NCI-H748 treated with DMSO at 0.1 percent for 48 hours (cell line): Measurements from ENCODE around the gene EPAS1.

Experiments used
- DNase-seq: peaks from one replicate; lab custom pipeline; 2025; lab: John Stamatoyannopoulos, UW

Gene EPAS1

GRCh38 chr2:46273919-46274318 is 23.3 kb upstream of the EPAS1 start:
- DNase-seq: no peak

GRCh38 chr2:46274586-46274985 is 22.6 kb upstream of the EPAS1 start:
- DNase-seq: no peak

DNA sequence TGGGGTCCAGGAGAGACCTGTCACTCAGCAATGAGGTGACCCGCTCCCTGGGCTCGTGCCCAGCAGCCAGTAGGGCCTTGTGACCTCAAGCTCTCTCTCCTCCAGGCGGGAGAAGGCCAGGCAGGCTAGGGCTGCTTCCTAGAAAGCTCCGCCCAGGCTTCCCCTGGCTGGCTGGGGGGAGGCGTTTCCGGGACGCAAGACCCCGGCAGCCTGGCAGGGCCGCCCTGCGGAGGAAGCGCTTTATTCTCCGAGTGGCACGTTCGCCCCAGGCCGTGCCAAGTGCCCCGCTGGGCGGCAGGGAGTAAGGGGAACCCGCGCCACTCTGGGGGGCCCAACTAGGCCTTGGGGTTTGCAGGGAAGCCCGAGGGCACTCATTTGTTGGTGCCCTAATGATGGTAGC is 21.2 kb upstream of the EPAS1 start:
- DNase-seq: no peak

DNA sequence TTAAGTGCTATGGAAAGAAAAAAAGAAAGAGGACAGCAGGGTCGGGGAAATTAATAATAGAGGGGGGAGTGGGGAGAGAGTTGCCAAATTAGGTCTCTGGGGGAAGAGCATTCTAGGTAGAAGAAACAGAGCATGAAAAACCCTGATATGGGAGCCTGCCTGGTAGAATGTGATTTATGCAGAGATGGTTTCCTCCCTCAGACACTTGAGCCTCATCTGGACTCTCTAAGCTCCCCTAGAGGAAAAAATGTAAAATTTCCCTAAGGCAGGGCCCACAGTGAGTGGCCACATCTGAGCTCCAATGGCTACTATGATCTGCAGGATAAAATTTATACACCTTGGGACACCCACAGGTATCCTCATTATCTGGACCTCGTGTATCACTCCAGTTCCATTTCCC is 20.6 kb upstream of the EPAS1 start:
- no peak for DNase-seq

- no peak for DNase-seq
Observed at GRCh38 chr2:46277431-46278190, 19.6 kb upstream of the EPAS1 start.

DNA sequence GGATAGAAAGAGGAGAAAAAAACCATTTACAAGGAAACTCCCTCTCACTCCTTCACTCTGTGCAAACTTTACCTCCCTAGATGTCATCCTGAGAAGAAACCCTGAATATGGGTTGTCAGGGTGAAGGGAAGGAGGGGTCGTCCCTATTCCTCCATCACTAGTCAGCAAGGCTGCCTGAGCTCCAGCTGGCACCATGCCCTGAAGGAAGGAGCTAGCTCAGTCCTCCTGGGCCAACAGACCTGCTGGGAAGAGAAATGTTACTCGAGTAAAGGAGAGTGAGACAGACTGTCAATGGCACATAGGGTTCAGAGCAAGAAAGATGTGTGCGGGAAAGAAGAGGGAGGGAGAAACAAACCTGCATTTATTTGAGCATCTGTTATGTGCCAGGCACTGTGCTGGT is 18.3 kb upstream of the EPAS1 start:
- DNase-seq: no peak

DNA sequence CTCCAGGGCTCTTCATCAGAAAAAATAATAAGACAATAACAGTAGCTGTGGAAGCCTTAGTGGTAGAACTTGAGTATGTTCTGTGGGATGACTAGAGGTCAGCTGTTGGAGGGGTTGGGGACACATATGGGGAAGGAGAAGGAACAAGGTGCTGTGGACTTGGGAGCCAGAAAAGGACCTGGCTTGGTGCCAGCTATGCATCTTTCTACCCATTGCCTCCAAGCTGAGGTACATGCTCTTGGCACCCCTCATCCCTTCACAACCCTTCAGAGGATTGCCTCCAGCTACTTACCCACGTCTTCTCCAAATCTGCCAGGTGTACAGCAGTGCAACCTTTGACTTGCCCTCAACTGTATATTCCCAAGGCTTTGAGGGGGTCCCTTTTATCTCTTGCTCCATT is 15.3 kb upstream of the EPAS1 start:
- DNase-seq: no peak

GRCh38 chr2:46283693-46284092 is 13.5 kb upstream of the EPAS1 start:
- DNase-seq: no peak

DNA sequence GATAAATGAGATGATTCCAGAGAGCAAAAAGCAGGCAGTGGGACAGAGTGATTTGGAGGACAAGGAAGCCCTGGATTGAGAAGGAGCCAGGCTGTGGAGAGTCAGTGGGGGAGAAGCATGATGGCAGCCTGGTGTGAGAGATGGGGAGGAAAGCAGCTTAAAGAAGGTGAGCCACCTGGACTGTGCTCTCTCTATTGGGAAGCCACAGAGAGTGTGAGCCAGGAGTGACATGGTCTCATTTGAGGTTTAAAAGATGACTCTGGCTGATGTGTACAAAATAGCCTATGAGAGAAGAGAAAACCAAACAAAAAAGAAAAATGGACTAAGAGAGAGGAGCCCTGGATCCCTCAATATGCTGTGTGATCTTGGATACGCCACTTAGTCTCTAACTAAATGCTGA is 12.9 kb upstream of the EPAS1 start:
- no peak for DNase-seq

GRCh38 chr2:46284796-46285195 is 12.4 kb upstream of the EPAS1 start:
- DNase-seq: no peak

- peak; percentile 35 for DNase-seq
Observed at GRCh38 chr2:46286715-46287114, 10.5 kb upstream of the EPAS1 start.

GRCh38 chr2:46290078-46290477 is 7.1 kb upstream of the EPAS1 start:
- DNase-seq: no peak

GRCh38 chr2:46293466-46293865 is 3.7 kb upstream of the EPAS1 start:
- no peak for DNase-seq

GRCh38 chr2:46294176-46294836 is 2.9 kb upstream of the EPAS1 start:
- DNase-seq: no peak

DNA sequence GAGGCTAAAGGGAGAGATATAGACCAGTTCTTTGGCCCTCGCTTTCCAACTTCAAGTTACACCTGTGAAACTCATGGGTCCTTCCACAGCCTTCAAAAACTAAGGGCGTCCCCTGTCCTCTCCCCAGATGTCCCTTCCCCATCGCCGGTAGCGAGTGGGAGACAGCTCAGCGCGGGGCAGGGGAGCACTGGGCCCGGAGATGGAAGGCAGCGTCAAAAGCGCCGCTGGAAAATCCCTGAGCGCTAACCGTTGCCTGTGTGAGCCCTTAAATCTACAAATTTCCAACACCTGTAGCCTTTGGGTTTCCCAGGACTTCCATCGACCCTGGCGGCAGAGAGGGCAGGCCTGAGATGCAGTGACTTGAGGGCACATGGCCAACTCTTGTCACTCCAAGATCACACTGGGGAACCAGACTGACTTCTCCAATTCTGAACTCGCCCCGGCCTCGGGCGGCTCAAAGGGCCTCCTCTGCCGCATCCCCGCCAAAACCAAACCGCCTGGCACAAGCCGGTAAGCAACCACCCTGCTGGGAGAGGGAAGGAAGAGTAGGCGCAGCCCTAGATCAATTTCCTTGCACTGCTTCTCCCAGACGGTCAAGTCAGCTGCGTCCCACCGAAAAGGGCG is 879 bp upstream of the EPAS1 start:
- DNase-seq: no peak

DNA sequence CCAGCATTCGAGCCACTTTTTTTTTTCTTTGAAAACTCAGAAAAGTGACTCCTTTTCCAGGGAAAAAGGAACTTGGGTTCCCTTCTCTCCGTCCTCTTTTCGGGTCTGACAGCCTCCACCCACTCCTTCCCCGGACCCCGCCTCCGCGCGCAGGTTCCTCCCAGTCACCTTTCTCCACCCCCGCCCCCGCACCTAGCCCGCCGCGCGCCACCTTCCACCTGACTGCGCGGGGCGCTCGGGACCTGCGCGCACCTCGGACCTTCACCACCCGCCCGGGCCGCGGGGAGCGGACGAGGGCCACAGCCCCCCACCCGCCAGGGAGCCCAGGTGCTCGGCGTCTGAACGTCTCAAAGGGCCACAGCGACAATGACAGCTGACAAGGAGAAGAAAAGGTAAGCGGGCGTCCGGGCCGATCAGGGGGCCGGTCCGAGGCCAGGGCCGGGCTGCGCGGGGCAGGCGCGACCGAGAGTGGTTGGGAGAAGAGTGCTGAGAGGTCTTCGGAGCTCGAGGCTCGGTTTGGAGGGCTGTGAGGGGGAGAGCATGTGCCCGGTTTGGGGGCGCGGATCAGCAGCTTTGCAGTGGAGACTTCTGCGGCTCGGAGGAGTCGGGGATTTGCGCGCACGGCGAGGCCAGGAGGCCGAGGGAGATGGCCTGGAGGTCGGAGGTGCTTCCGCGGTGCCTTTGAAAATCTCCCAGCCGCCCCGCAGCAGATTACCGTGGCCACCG is 502 bp downstream of the EPAS1 start:
- peak; percentile 32 for DNase-seq

- DNase-seq: no peak
Observed at GRCh38 chr2:46298272-46298521, 990 bp downstream of the EPAS1 start.

DNA sequence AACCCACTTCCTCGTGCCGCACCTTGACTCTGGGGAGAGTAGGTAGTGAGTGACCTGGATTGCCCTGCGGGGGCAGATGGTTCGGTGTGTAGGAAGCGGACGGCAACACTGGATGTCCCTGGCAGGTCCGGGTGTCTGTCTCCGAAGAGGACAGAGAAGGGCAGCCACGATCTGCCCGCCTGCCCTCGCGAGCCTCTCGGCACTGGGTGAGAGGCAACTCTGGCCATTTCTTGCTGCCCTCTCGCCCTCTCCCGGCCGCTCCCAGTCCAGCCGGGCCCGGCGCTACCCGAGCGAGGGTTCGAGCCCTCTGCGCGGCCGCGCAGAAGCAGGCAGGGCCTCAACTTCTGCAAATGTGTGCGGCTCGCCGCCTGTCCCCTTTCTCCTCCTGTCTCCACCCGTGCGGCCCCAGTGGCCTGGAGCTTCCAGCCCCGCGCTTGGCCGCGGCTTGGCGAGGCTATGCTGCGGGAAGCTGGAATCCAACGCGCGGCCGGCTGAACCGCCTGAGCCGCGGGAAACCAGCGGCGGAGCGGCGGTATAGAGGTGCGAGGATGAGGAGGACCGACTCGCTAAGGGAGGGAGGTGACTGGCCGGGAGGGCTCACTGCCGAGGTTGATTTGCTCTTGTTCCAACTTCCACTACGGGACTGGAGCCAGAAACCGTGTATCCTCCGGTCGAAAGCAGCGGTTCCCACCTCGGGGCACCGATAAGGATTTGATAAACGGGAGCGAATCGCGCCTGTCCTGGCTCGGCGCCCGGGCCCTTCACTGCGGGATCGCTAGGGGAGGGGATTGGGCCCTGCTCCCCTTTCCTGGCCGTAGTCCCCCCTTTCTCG is 1.5 kb downstream of the EPAS1 start:
- DNase-seq: no peak

DNA sequence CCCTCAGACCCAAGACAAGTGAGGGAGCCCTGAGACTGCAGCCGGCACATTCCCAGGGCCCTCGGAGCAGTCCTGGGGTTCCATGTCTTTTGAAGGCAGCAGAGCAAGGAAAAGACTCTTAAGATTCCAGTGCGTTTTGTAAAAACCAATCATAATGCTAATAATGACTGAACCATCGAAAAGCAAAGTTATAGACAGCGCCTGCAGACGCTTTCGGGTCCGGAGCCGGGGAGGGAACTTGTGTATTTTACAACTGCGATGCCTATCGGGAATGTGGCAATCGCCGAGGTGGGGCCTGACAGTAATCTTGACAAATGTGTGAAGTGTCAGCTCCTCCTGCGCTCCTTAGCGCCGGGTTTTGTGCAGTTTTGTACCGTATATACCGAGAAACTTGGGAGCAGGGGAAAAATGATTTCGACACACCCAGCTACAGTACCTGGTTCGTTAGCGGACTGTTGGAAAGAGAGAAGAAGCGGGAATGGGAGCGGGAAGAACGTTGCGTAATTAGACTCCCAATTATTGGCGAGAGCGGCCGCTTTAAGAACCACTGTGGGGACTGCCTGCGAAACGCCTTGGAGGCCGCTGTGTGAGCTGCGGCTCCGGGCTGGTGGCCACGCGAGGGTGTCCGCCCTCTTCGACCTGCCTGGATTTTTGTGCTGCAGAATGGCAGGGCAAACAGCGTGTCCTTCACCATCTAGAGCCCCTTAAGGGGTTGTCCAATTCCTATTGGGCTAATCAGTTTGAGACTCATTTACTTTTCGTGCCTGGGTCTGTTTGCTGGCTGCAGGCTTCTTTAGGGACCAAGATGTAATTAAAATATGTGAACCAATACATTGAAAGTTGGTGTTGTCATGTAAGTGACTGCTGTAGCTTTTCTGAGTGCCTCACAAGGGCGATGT is 2.4 kb downstream of the EPAS1 start:
- peak; percentile 43 for DNase-seq

DNA sequence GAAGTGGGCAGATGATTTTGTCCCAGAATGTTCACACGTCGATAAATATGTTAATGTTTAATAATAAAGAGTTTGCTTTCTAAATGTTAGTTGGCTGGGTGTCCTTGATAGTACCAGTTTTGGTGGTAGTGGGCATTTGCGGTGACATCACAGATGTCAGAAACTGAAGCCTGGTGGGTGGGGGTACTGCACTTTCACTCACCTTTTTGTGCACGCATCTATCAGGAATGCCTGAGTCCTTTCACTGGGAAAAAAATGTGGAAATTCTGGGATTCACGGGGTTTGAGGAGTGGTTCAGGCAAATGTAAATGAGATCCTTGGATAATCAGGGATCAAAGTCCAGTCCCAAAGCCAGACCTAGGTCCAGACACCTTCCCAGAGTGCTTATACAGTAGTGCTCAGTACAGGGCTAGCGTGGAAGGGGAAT is 3.2 kb downstream of the EPAS1 start:
- DNase-seq: no peak
